KG1 (cell line): ENCODE data around the gene TRMT112.
A peak's percentile ranks its signal among the peaks of the same experiment; 100 is the strongest.

Experiments used
- DNase-seq: peaks from one replicate; lab custom pipeline; 2025; lab: John Stamatoyannopoulos, UW

Gene TRMT112

GRCh38 chr11:64317325-64317960, at the start of gene TRMT112:
Gene TRMT112, minus strand, starts transcription at chr11:64317559. Its CDS starts 33 bp downstream, at chr11:64317526.
- peak; percentile 96 for DNase-seq

GRCh38 chr11:64366751-64367150, 49.4 kb upstream of the TRMT112 start:
- no peak for DNase-seq

DNA sequence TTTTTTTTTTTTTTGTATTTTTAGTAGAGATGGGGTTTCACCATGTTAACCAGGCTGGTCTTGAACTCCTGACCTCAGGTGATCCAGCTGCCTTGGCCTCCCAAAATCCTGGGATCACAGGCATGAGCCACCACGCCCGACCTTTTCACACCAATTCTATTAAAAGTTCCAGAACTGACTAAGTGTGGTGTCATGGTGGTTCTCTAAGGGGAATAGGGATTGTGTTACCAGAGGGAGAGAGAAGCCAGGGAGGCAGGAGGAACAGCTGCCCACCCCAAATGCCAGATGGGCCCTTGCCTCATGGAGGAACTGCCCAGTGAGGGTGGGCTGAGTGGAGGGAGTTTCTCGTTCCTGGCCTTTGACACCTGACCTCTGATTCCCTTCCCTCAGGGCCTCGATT, 47.6 kb upstream of the TRMT112 start:
- no peak for DNase-seq

DNA sequence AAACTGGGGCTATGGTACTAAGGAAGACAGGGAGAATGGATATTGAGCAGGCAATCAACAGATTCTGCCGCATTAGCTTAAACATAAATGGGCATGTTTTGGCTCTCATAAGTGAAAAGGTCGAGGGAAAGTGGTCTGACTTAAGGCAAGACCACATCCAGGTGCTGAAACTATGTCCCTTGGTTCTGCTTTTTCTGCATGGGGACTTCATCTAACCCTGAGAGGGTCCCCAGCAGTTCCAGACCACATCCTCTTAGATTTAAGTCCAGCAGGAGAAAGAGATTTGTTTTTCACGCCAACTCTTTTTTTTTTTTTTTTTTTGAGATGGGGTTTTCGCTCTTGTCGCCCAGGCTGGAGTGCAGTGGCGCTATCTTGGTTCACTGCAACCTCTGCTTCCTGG, 47.1 kb upstream of the TRMT112 start:
- DNase-seq = no peak

DNA sequence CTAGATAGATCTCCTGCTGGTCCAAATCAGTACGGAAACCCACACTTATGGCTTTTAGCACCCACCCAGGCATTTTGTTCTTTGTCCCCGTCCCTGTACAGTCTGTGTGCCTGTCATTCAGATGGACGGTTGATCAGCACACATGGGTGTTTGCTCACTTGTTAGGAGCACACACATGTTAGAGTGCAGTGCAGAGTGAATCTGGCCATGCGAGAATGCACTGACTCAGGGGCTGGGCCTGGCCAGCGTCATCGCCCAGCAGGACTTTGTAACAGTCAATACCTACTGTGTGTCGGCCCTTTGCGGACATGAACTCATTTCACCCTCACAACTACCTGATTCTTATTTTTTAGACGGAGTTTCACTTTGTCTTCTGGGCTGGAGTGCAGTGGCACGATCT, 45.0 kb upstream of the TRMT112 start:
- no peak for DNase-seq

DNA sequence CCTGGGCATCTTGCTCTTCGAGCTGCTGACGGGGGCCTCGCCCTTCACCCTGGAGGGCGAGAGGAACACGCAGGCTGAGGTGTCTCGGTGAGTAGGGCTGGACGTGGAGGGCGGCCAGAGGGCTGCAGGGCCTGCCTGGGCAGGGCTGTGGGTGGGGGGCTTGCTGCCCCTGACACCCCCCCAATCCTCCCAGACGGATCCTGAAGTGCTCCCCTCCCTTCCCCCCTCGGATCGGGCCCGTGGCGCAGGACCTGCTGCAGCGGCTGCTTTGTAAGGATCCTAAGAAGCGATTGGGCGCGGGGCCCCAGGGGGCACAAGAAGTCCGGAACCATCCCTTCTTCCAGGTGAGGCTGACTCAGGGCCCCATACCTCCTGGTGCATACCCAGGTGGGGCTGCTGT, 44.3 kb upstream of the TRMT112 start:
- no peak for DNase-seq

GRCh38 chr11:64360448-64360921, 43.1 kb upstream of the TRMT112 start:
- DNase-seq = peak; percentile 38

GRCh38 chr11:64359712-64360445, 42.5 kb upstream of the TRMT112 start:
- DNase-seq = no peak

- DNase-seq = peak; percentile 33
These were observed 41.8 kb upstream of the TRMT112 start, which contains the start of gene RPS6KA4 for GRCh38 chr11:64358907-64359711. Gene RPS6KA4, plus strand, starts transcription at chr11:64359162. Its CDS starts 74 bp downstream, at chr11:64359236.

DNA sequence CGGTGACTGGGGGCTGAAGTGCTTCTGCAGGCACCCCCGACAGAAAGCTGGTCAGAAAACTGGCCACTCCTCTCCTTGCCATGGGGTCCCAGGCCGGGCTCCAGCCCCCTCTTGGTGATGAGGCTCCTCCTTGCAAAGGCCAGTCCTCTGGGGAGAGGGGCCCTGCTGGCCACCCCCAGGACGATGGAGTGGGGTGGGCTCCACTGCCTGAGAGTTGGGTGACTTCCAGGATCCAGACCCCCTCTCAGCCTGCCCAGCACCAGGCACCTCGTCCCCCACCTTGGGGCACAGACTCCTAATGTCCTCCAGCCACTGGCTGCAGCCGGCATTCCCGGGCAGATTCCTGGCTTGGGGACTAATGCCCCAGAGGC, 41.2 kb upstream of the TRMT112 start:
- no peak for DNase-seq

DNA sequence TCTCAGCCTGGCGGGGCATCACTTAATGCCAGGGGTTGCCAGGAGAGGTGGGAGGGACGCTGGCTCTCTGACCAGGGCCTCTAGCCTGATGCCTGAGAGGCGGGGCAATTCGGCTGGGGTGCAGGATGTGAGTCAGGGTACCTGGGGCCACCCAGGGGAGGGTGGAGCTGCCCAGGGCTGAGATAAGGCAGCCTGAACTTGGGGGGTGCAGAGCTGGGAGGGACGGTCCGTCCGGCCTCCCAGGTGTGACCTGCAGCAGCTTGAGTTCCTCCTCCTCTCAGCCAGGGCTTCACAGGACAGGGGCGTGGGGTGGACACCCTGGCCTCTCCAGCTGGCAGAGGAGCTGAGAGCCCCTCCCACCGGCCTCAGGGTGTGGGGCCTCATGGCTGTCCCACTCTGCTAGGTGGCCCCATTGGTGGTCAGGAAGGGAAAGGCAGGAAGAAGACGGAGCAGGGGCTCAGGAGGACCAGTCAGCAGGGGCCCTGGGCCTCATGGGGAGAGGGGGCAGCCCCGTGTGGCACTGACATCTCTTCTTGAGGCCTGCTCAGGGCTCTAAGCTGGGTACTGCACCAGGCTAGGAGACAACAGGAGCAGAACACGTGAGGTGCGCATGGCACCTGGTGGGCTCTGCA, 40.7 kb upstream of the TRMT112 start:
- DNase-seq = no peak

DNA sequence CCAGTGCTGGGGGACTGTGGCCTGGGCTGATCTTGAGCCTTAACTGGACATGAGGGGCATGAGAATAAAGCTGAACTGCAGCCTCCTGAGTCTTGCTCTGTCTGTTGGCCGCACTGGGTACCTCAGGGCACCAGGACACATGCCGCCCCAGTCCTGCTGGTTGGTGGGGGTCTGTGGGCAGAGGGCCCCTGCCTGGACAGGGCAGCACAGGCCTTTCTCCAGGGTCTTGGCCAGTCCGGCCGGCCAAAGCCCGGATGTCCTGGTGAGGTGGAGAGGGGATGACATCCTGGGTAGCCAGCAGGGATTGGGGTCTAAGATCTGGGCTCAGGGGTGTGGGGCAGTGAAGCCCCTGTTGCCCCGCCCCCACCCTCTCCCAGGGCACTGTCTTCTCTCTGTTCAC, 40.1 kb upstream of the TRMT112 start:
- DNase-seq = no peak

DNA sequence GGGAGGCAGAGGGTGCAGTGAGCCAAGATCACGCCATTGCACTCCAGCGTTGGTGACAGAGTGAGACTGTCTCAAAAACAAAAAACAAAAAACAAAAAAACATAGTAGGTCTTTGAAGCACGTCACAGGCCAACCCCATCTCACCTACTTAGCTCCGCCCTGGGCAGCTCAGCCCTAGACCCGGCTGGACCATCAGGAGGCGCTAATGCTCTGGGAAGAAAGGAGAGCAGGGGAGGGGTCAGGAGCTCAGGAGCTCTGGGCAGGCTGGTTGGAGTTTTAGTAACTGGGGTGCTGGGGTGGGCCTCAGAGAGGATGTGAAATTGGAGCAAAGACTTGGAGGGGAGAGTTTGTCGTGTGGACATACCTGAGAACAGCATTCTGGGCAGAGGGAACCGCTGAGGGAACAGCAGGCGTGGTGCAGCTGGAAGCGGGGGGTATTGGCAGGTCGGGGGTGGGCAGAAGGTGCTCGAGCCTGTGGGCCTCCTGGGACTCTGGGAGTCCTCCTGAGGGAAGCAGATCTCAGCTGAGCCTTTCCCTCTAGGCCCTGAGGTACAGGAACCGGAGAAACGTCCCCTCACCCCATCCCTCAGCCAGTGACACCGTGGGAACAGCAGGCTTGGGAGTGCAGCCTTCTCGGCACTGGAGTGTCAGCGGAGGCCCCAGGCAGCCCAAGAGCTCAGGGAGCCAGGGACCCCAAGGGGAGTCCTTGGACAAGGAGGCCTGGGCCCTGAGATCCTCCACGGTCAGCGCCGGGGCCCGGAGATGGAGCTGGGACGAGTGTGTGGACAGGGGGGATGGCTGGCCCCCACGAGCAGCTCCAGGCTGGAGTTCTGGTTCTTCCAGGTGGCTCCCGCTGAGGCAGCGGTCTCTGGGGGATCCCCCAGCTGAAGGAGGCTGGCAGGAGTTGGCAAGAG, 39.4 kb upstream of the TRMT112 start:
- peak; percentile 23 for DNase-seq

GRCh38 chr11:64355078-64355940, 38.0 kb upstream of the TRMT112 start:
- DNase-seq = peak; percentile 46

GRCh38 chr11:64353715-64354506, 36.6 kb upstream of the TRMT112 start:
- DNase-seq = no peak

DNA sequence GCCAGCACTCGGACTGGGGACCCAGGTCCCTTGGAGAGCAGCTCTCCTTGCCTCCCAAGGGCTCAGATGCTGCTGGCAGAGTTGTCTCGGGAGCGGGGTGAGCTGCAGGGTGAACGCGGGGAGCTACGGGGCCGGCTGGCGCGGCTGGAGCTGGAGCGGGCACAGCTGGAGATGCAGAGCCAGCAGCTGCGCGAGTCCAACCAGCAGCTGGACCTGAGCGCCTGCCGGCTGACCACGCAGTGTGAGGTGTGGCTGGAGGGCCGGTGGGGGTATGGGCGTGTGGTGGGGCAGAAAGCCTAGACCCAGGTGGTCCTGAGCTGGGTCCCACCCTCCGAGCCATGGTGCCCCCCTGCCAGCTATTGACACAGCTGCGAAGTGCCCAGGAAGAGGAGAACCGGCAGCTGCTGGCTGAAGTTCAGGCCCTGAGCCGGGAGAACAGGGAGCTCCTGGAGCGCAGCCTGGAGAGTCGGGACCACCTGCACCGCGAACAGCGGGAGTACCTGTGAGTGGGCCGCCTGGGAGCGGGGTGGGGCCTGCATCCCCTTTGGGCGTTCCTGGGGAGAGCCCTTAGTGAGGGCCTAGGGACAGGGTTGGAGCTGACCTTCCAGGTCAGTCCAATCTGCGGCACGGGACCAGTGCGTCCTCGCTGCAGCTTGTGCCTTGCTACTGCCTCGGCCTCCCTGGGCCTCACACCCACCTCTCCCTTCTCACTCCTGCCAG, 35.8 kb upstream of the TRMT112 start:
- DNase-seq = no peak

DNA sequence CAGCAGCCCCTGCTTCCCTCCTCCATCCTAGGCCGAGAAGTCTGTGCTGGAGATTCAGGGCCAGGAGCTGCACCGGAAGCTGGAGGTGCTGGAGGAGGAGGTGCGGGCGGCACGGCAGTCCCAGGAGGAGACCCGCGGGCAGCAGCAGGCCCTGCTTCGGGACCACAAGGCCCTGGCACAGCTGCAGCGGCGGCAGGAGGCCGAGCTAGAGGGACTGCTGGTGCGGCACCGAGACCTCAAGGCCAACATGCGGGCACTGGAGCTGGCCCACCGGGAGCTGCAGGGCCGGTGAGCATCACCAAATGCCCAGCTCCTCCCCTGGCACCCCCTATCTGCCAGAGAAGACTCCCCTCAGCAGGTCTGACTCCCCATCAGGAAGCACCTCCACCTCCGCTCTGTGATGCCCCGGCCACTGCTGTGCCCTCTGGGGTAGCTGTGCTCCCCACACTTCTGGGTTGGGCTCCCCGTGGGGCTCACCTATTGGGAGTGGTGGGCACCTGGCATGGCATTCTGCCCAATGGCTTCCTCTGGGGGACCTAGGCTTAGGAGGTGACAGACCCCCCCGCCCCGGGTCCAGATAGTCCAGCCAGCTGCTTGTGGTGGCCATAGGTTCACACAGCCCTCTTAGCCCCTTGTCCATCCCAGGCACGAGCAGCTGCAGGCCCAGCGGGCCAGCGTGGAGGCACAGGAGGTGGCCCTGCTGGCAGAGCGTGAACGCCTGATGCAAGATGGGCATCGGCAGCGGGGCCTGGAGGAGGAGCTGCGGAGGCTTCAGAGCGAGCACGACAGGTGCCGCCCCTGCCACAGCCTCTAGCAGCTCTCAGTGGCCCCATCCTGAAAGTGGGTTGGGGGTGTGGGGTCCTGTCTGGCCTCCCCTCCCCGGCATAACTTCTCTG, 35.0 kb upstream of the TRMT112 start:
- DNase-seq = no peak
